Measurements from ENCODE around the gene ABRAXAS1.

GRCh38 chr4:83498187-83498586, 13.3 kb upstream of the ABRAXAS1 start:
- TF ChIP-seq EZH2 (IDR thresholded peaks at IDR 0.05; ENCODE audit: borderline replicate concordance, low read depth, low read length, severe bottlenecking): no peak
- TF ChIP-seq CTCF (IDR thresholded peaks at IDR 0.05; ENCODE audit: borderline replicate concordance, extremely low read depth, low read length, poor library complexity, severe bottlenecking): no peak

Data from DND-41 (cell line).